ENCODE results near the gene MAPKAP1.

Gene MAPKAP1

DNA sequence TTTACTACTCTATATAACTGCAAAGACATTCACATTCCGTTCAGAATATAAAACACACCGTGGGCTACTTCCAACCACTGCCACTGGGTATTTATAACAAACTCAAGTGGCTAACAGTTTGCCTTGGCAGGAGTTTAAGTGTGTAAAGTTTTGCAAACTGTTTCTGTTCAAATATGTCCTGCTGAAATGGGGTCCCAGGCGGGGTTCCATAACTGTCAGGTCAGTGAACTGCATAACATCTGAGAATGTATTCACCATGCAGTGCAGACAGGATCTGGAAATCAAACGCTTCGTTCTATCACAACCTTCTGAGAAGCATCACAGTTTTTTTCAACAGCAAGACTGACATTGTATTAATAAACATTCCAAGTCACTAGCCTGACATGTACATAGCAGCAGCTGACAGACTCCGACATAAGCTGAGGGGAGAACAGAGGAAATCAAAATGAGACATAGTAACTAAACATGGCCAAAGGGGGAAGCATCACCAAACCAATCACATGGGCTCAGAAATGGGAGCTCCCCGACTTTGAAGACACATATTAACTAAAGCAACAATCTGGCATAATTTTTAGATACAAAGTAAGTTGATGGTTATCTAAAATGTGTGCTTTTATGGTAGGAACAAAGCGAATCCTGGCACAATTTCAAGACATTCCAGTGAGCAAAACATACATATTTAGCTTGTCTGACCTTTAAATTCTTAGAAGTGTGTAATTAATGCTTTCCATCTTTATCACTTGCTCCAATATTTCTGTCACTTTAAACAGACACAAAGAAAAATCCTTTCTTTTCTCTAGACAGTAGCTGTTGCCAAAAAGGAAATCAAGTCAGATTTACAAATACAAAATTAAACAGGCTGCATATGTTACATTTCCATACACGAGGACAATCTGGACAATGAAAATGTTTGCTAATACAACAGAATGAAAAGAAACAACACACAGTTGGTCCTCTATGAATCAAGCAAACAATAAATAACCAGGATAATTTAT, 156.8 kb downstream of the MAPKAP1 start:
- no peak for DNase-seq (ENCODE audit: low spot score)
- TF ChIP-seq, protein P1, sequence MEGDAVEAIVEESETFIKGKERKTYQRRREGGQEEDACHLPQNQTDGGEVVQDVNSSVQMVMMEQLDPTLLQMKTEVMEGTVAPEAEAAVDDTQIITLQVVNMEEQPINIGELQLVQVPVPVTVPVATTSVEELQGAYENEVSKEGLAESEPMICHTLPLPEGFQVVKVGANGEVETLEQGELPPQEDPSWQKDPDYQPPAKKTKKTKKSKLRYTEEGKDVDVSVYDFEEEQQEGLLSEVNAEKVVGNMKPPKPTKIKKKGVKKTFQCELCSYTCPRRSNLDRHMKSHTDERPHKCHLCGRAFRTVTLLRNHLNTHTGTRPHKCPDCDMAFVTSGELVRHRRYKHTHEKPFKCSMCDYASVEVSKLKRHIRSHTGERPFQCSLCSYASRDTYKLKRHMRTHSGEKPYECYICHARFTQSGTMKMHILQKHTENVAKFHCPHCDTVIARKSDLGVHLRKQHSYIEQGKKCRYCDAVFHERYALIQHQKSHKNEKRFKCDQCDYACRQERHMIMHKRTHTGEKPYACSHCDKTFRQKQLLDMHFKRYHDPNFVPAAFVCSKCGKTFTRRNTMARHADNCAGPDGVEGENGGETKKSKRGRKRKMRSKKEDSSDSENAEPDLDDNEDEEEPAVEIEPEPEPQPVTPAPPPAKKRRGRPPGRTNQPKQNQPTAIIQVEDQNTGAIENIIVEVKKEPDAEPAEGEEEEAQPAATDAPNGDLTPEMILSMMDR (IDR thresholded peaks at IDR 0.05; ENCODE audit: extremely low read depth, missing control alignments), result no peak

DNA sequence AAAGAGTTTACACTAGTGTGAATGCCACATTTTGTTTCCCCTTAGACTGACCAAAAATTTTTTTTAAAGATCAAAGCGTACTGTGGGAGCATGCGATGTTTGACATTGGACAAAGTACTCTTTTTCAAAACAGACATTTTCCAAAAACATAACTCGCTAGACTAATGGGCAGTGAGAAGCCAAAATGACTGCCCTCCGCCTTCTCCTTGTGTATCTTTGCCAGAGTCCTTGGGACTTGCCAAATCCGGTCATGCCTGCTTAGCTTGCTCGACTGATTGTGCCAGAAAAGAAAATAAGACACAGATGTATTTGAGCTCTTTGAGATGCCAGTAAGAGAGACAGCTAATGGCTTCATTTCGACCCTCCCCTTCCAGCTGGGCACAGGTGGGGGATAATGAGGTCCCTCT, 157.5 kb downstream of the MAPKAP1 start:
- TF ChIP-seq, protein P1 (IDR thresholded peaks at IDR 0.05; ENCODE audit: extremely low read depth, missing control alignments), result no peak
- DNase-seq (ENCODE audit: low spot score), result no peak

DNA sequence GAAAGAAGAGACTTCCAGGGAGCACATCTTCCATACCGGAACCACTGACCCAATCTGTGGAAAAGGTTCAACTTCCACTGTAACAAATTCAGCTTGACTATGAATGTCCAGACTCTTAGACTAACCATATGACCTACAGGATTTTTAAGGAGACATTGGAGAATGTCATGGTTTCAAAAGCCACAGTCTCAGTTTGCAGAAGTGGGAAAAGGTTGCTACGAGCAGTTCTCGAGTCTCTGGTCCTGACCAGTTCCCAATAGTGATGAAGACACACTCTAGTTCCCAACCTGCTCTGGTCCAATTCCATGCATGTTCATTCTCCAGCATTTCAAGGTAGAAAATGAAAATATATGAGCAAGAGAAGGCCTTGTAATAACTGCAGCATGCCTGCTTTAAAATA, 158.0 kb downstream of the MAPKAP1 start:
- TF ChIP-seq, protein P1 (IDR thresholded peaks at IDR 0.05; ENCODE audit: extremely low read depth, missing control alignments), result no peak
- DNase-seq (ENCODE audit: low spot score), result no peak

GRCh38 chr9:125548141-125548540, 158.9 kb downstream of the MAPKAP1 start:
- no peak for DNase-seq (ENCODE audit: low spot score)
- TF ChIP-seq, protein P1 (IDR thresholded peaks at IDR 0.05; ENCODE audit: extremely low read depth, missing control alignments), result no peak

DNA sequence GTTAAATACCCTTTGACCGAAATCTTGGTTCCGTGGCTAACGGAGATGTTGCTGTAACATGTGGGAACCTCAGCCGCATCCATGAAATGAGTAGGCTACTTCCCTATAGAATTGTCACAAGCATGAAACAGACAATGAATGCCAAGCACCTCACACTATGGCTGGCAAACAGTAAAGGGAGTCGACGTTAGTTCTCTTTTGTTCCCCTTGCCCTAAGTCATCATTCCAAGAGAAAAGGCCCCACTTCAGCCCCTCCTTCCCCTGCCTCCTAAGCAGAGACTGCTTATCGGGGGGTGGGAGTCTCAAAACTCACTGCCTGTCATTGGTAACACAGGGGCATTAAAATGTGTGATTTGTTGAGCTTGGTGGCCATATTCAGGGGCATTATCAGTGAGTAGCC, 159.6 kb downstream of the MAPKAP1 start:
- TF ChIP-seq, protein P1 (IDR thresholded peaks at IDR 0.05; ENCODE audit: extremely low read depth, missing control alignments), result no peak
- no peak for DNase-seq (ENCODE audit: low spot score)

DNA sequence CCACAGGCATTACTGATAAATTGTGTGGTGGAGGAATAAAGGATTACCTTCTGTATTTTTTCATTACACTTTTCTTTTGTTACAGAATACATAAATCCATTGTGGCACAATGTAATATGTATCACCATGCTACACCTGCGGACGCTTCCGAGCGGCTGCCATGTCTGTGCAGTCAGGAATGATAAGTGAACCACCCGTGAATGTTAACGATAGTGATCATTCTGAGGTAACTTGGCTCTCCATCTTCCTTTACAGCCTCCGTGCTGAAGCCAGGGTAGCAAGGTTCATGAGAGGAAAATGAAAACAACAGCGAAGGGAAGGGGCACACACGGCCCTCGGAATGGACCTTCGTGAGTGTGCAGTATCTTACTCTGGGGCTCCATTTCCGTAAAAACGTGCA, 161.2 kb downstream of the MAPKAP1 start:
- TF ChIP-seq, protein P1 (IDR thresholded peaks at IDR 0.05; ENCODE audit: extremely low read depth, missing control alignments), result no peak

GRCh38 chr9:125544988-125545651, 161.9 kb downstream of the MAPKAP1 start:
- DNase-seq (ENCODE audit: low spot score), result no peak
- TF ChIP-seq, protein P1 (IDR thresholded peaks at IDR 0.05; ENCODE audit: extremely low read depth, missing control alignments), result no peak

More for the DNA sequence above, 161.2 kb downstream of the MAPKAP1 start:
- no peak for DNase-seq (ENCODE audit: low spot score)
